Measurements from ENCODE around the gene STK39.
A peak's percentile ranks its signal among the peaks of the same experiment; 100 is the strongest.

STK39 gene

GRCh38 chr2:167980439-167980838 lies 267.0 kb downstream of the STK39 start:
- DNase-seq: no peak

DNA sequence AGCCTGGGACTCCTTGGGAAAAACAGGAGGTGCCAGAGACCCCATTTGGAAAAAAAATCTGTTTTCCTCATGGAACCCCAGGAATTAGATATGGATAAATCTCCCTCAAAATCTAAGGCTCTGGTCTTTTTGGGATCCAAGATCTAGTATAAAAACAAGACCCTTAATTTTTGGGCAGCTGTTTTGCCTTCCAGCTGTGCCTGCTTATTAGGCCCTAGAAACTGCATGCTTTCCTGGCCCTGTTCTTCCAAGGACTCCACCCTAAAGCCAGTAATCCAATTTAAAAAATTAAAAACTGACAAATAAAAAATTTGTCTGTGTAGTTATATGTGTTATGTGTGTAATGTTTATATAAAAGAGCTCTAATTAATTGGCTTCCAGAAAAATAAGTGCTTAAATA lies 274.6 kb downstream of the STK39 start:
- no peak for DNase-seq

DNA sequence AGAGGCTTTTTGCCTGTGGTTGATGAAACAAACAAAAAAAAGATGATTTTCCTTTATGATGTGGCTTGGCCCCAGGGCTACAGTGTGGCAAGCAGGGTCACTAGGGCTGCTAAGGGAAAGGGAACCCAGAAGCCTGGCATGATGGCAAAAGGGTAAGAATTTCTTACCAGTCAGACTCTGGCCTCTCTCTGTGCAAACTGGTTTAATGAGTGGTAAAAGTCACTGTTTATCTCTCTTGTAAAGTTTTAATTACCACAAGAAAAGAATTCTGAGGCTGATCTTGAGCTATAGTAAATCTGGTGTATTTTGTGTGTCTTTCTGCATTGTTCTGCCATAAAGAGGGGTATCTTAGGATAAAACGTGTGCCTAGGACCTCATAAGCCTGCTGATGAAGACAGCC lies 275.4 kb downstream of the STK39 start:
- no peak for DNase-seq

GRCh38 chr2:167966937-167967913 lies 280.2 kb downstream of the STK39 start:
- DNase-seq: no peak

- DNase-seq: no peak
These were observed 281.3 kb downstream of the STK39 start for GRCh38 chr2:167965907-167966761.

DNA sequence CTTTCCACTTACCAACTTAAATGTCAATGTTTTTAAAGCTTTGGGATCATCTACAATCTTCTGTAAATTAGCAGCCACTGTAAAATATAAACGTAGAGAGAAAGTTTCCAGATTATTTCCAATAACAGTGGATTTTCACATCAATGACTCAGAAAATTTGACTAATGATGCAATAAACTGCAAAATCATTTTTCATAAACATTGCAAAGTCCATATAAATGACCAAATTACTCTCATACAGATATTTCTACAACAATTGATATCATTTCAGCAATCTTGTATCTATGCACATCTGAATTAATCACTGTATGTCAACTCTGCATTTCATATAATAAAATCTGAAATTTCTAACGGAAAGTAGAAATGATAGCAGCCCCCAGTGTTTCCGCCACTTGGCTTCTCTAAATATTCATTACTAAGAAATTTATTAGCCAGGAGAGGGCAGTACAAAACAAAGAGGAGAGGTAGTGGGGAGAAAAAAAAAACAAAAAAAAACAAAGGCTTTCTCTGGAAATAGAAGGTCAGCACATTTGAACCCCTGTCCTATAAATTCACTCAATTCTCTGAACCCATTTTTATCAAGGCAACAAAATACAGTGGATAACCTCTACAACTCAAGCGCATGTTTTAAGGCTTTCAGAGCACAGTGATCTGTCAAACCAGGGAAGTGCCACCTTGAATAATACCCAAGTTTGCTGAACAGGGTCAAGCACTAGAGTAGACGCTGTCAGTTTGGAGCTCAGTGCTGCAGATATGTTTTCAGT lies 282.6 kb downstream of the STK39 start:
- peak; percentile 20 for DNase-seq

GRCh38 chr2:167963899-167964649 lies 283.3 kb downstream of the STK39 start:
- DNase-seq: no peak

GRCh38 chr2:167962436-167963226 lies 284.8 kb downstream of the STK39 start:
- no peak for DNase-seq

DNA sequence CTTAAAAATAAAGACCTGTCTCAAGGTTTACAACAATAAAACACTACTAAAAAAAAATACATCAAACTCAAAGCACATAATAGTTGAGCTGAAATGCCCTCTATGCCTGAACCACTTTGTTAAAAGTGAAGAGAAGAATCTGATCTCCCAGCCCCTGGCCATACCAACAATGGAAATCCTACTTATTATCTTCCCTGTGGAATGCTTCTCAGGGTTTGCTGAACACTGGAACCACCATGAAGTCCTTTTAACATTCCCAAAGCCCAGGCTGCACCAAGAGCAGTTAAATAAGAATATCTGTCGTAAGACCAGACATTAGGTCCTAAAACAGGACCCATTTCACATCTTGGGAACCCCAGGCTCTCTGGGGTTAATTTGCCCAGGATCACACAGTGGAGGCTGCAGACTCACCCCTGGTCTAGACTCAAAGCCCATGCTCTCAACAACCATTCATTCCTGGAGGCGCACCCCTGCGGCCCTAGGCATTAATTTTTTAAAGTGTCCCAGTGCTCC lies 285.8 kb downstream of the STK39 start:
- DNase-seq: no peak

DNA sequence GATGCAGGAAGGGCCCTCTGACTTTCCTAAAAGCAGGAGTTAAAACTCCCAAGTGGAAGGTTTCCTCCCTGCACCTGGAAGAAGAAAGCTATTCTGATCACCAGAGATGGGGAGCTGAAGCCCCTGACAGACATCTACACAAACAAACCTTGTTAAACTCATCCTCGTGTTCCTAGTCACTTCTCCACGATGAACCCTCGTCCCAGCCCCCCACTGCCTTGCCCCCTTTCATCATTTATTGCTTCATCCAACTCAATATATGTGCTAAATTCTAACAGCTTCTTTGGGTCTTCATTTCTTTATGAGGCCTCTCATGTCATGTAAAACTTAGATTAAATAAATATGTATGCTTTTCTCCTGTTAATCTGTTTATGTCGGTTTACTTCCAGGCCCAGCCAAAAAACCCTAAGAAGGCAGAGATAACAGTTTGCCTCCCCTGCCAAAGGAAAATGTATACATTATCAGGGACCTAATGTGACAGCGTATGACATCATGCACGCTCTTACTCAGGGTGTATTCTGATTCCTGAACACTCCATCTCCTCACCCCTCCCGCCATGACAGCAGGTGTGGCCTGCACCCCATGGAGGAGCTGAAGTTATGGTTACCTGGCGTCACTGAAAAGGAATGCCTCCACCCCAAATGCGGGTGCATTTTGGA lies 287.2 kb downstream of the STK39 start:
- no peak for DNase-seq

DNA sequence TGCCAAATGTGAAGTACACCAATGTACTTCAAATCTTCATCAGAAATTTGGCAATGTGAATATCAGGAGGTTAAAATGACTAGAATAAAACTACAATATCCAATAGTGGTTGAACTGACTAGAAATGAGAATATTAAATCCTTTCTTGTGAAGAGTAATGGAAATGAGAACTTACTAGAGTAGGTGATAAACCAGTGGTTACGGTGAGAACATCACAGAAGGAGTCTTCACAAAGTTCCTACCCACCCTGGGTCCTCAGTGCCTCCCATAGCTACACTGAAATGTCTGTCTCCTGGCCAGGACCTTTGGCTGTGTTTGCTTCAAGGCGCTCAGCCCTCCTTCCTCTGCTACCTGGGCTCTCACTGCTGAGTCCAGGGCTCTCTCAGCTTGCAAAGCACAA lies 289.7 kb downstream of the STK39 start:
- no peak for DNase-seq

DNA sequence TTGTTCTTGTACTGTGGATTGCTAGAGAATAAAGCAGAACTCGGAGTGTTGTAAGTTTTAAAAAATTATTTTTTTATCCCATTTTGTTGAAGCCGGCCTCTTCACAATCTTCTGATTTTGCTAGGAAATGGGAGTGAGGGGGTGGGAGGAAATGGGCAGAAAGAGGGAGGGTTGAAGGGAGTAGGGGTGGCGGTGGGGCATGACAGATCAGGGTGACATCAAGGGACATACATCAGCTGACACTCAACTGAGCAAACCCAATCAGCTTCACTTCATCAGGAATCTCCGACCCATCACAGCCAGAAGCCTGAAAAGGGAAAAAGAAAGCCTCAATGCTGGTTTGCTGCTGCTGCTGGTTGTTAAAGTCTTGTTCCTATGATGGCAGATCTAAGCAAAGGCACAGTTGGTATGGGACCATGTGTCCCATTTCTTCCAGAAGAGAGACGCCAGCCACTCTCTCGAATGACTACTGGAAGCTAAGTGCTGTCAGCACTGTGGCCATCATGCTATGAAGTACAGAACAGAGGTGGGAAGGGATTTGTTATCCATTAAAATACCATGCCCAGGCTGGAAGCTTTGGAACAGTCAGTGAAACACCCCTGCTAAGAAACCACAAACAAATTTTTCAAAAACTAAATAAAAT lies 292.0 kb downstream of the STK39 start:
- no peak for DNase-seq

GRCh38 chr2:167954495-167954894 lies 292.9 kb downstream of the STK39 start:
- DNase-seq: no peak

GRCh38 chr2:167953776-167954175 lies 293.6 kb downstream of the STK39 start:
- no peak for DNase-seq

- no peak for DNase-seq
These were observed 296.8 kb downstream of the STK39 start for GRCh38 chr2:167950571-167950970.

DNA sequence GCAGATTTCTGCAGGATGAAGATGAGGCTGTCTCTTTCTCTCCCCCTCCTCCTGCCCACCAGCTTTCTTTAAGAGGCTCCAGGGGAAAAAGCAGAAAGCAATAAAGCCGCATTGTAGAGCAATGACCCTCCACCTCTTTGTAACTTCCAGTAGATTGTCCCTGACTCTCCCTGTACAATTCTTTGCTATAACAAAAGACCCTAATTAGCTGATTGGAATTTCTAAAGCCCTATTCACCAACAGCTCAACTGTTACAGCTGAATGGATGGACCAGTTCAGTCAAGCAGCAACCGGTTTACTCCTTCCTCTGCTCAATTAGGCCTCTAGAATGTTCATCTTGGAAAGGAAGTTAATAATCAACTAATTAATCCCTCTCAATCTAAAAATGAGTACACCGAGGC lies 301.0 kb downstream of the STK39 start:
- DNase-seq: no peak

DNA sequence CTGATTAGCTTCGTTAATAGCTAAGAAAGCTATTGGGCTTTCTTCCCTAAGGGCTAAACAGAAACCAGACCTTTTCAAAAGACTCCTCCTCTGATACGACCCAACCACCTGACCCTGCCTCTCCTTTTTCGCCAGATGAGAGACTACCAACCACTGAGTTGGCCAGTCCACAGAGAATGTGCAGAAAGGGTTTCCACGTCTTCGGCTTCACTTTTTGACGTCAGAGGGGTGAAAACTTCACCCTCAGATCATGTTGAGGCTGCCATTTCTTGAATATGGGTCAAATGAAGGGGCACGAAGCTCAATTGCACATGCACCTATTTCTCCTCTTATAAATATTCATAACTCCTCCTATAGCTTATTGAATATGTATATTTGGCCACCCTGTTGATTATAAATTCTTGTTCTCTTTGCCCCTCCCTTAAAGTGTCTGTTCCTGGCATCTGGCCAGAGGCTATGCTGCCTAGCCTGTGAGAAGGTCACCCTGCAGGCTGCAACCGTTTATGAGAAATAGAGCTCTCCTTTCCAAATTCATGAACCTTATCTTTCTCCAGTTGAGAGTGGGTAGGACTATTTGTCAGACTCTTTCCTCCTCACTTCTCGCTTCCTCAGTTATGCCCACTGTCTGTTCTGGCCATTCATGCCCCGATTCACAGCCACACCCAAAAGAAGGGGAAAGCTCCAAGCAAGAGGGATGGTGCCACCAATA lies 301.6 kb downstream of the STK39 start:
- peak; percentile 21 for DNase-seq

DNA sequence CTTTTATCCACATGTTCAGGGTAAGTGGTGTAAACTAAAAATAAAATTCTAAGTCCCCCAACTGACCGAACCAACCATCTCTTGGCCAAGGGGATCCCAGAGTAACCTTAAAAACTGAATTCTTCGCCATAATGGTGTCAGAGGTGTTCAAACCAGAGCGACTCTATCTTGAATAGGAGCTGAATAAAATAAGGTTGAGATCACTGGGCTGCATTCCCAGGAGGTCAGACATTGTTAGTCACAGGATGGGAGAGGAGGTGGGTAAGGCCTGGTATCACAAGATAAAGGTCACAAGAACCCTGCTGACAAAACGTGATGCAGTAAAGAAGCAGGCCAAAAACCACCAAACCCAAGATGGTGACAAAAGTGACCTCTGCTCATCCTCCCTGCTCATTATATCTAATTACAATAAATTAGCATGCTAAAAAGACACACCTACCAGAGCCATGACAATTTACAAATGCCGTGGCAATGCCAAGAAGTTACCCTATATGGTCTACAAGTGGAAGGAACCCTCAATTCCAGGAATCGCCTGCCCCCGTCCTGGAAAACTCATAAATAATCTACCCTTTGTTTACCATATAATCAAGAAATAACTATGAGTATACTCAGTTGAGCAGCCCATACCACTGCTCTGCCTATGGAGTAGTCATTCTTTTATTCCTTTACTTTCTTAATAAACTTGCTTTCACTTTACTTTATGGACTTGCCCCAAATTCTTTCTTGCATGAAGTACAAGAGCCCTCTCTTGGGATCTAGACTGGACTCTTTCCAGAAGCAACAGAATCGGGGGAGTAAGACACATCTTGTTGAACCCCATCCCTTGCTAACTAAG lies 302.4 kb downstream of the STK39 start:
- DNase-seq: peak; percentile 68

Measured in OCI-M1 (cell line).